ENCODE results near the gene DAG1.

DNA sequence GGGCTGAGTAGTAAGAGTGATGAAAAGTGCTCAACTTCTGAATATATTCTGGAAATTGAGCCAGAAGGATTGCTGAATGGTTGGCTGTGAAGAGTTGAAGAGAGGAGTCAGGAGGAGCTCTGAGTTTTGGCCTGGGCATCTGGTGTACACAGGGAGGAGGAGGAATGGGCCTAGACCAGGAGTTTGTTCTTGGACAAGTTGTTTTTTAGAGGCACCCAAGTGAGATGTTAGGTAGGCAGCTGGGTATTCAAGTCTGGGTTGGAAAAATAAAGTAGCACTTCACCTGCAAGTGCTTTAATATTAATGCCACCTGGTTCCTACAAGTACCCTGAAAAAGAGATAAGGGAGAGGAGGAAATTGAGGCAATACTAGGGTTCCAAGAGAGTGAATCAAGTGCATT is 98.9 kb downstream of the DAG1 start:
- no peak for TF ChIP-seq POLR2A (IDR thresholded peaks at IDR 0.05; ENCODE audit: low read length)
- TF ChIP-seq EHMT2 (IDR thresholded peaks at IDR 0.05; ENCODE audit: low read depth), result no peak
- TF ChIP-seq, protein P1, sequence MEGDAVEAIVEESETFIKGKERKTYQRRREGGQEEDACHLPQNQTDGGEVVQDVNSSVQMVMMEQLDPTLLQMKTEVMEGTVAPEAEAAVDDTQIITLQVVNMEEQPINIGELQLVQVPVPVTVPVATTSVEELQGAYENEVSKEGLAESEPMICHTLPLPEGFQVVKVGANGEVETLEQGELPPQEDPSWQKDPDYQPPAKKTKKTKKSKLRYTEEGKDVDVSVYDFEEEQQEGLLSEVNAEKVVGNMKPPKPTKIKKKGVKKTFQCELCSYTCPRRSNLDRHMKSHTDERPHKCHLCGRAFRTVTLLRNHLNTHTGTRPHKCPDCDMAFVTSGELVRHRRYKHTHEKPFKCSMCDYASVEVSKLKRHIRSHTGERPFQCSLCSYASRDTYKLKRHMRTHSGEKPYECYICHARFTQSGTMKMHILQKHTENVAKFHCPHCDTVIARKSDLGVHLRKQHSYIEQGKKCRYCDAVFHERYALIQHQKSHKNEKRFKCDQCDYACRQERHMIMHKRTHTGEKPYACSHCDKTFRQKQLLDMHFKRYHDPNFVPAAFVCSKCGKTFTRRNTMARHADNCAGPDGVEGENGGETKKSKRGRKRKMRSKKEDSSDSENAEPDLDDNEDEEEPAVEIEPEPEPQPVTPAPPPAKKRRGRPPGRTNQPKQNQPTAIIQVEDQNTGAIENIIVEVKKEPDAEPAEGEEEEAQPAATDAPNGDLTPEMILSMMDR (IDR thresholded peaks at IDR 0.05), result no peak
- no peak for TF ChIP-seq ZFP36 (IDR thresholded peaks at IDR 0.05; ENCODE audit: borderline replicate concordance, partially characterized antibody)
- TF ChIP-seq RAD21 (conservative IDR thresholded peaks at IDR 0.05 in 1 of 2, IDR thresholded peaks at IDR 0.05 in 1 of 2), result no peak
- TF ChIP-seq, protein P2, sequence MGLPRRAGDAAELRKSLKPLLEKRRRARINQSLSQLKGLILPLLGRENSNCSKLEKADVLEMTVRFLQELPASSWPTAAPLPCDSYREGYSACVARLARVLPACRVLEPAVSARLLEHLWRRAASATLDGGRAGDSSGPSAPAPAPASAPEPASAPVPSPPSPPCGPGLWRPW (IDR thresholded peaks at IDR 0.05), result no peak
- TF ChIP-seq RFX5 (IDR thresholded peaks at IDR 0.05), result no peak
- no peak for TF ChIP-seq FOSL2 (IDR thresholded peaks at IDR 0.05)
- no peak for TF ChIP-seq FOSL2 (CRISPR knock-in tag; IDR thresholded peaks at IDR 0.05)
- no peak for TF ChIP-seq MYC (IDR thresholded peaks at IDR 0.05; ENCODE audit: borderline replicate concordance, low read length)
- no peak for TF ChIP-seq FOSB (CRISPR knock-in tag; IDR thresholded peaks at IDR 0.05)
- TF ChIP-seq, protein P3, sequence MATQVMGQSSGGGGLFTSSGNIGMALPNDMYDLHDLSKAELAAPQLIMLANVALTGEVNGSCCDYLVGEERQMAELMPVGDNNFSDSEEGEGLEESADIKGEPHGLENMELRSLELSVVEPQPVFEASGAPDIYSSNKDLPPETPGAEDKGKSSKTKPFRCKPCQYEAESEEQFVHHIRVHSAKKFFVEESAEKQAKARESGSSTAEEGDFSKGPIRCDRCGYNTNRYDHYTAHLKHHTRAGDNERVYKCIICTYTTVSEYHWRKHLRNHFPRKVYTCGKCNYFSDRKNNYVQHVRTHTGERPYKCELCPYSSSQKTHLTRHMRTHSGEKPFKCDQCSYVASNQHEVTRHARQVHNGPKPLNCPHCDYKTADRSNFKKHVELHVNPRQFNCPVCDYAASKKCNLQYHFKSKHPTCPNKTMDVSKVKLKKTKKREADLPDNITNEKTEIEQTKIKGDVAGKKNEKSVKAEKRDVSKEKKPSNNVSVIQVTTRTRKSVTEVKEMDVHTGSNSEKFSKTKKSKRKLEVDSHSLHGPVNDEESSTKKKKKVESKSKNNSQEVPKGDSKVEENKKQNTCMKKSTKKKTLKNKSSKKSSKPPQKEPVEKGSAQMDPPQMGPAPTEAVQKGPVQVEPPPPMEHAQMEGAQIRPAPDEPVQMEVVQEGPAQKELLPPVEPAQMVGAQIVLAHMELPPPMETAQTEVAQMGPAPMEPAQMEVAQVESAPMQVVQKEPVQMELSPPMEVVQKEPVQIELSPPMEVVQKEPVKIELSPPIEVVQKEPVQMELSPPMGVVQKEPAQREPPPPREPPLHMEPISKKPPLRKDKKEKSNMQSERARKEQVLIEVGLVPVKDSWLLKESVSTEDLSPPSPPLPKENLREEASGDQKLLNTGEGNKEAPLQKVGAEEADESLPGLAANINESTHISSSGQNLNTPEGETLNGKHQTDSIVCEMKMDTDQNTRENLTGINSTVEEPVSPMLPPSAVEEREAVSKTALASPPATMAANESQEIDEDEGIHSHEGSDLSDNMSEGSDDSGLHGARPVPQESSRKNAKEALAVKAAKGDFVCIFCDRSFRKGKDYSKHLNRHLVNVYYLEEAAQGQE (IDR thresholded peaks at IDR 0.05), result no peak
- no peak for TF ChIP-seq EP300 (IDR thresholded peaks at IDR 0.05)
- TF ChIP-seq, protein P4, sequence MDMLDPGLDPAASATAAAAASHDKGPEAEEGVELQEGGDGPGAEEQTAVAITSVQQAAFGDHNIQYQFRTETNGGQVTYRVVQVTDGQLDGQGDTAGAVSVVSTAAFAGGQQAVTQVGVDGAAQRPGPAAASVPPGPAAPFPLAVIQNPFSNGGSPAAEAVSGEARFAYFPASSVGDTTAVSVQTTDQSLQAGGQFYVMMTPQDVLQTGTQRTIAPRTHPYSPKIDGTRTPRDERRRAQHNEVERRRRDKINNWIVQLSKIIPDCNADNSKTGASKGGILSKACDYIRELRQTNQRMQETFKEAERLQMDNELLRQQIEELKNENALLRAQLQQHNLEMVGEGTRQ (IDR thresholded peaks at IDR 0.05), result no peak

Measured in A549 (cell line).